Activated CD4-positive, alpha-beta T cell treated with anti-CD3 and anti-CD28 coated beads for 1 hour (primary cell): ENCODE measurements around the gene RASGRF2.

Source experiments
- DNase-seq: peaks from one replicate; pipeline ENCODE4 v3.0.0-alpha.2; 2020

The RASGRF2 gene

GRCh38 chr5:81213070-81213469, 252.9 kb downstream of the RASGRF2 start:
- DNase-seq, result no peak

- no peak for DNase-seq
These were observed 254.7 kb downstream of the RASGRF2 start for GRCh38 chr5:81214848-81215247.

DNA sequence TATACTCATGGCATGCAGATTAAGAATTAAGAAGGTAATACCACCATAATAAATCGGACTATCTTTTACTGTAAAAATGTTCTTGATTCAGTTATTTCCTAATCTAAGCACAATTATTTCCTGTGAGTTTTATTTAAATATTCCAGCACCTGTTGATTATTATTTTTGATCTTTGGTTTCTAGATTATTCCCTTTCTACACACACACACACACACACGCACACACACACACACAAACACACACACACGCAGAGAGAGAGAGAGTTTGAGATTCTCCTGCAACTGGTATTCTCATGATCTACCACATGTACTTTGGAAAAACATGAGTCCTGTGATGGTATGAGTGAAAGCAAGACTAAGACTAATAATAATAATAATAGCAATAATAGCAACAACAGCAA, 256.0 kb downstream of the RASGRF2 start:
- DNase-seq, result no peak

GRCh38 chr5:81219389-81219788, 259.2 kb downstream of the RASGRF2 start:
- DNase-seq, result no peak

DNA sequence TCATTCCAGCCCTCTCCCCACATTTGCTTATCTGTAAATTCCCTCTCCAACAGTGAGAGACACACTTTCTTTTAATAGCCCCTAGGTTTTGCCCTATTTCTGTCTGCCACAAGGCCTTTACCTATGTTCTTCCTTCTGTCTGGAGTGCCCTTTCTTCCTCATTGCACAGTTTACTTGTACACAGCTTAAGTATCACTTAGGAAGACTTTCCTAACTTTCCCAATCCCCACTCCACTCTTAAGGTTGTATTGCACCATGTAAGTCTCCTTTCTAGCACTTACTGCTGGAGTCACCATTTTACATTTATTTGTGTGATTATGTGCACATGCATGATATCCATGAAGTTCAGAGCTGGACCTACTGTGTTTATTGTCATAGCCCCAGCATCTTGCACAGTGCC, 262.1 kb downstream of the RASGRF2 start:
- no peak for DNase-seq

GRCh38 chr5:81225463-81225862, 265.3 kb downstream of the RASGRF2 start:
- DNase-seq, result no peak

DNA sequence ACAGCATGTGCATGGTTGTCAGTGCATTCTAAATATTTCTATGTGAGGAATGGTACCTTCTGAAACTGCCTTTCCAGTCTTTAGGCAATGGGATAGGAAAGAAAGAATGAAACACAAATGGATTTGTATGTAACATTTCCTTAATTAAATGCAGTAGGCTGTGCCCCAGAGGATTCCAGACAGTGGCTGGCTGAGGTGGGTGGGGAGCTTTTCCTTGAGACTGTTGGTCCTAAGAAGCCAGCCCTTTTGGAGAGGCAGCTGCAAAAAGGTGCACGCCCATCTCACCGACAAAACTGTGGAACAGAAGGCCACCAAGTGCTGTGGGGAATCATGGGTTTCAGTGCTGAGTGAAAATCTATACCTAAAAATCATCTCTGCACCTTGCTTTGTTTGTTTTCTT, 266.1 kb downstream of the RASGRF2 start:
- DNase-seq, result no peak

DNA sequence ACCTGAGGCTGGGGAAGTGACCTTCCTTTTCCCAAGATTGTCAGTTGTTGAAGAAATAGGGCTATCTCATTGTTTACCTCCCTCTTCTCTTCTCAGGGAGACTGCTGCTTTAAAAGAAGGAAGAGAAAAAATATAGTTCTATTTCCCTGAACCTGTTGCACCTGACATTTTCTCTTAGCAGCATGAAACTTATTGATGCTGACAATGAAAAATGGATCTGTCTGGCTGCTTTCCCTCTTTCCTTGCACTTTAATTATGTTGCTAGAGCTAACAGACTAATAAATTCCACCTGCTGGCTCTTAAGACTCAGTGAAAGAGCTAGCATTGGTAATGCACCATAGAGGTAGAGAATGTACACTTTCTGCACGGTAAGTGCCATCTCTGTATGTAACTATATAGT, 266.8 kb downstream of the RASGRF2 start:
- DNase-seq, result no peak

DNA sequence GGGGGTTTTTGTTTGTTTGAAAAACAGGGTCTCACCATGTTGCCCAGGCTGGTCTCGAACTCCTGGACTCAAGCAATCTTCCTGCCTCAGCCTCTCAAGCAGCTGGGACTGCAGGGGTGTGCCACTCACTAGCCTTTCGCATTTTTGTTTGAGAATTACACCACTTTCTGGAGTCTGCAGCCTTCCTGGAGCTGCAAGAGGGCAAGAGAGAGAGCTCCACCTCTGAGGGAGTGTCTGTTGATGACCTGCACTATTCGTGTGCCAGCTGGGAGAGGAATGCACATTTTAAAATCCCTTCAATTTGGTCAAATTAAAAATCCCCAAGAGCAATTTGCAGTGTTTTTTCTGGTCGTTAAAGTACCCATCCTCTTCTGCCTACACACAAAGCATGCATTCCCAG, 267.9 kb downstream of the RASGRF2 start:
- DNase-seq, result no peak

DNA sequence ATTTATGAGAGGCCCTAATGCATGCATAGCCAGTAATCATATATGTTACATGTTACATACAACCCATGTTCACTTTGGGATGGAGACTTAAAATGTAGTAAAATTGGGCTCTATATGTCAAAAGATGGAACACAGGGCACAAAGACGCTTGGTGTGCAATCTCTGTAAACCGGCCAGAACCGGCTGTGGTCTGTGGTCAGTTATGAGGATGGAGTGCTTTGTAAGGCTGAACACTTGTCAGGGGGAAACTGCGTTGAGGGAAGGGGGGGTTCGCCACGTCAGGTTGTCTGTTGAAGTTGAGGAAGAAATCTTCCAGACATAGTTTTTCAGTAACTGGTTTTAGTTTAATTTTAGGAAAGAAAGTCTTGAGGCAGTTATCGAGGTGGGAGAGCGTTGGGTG, 270.3 kb downstream of the RASGRF2 start:
- no peak for DNase-seq

GRCh38 chr5:81232464-81233079, 272.4 kb downstream of the RASGRF2 start:
- DNase-seq, result no peak

- DNase-seq, result no peak
These were observed 273.0 kb downstream of the RASGRF2 start, which contains the start of gene CKMT2 for GRCh38 chr5:81233080-81233634. CKMT2 (plus strand) TSS chr5:81233322; CDS start chr5:81251133, 17,811 bp downstream.

- no peak for DNase-seq
These were observed 274.1 kb downstream of the RASGRF2 start for GRCh38 chr5:81234299-81234698.

GRCh38 chr5:81234801-81235200, 274.6 kb downstream of the RASGRF2 start:
- DNase-seq, result no peak

- DNase-seq, result no peak
These were observed 275.3 kb downstream of the RASGRF2 start for GRCh38 chr5:81235287-81236072.

DNA sequence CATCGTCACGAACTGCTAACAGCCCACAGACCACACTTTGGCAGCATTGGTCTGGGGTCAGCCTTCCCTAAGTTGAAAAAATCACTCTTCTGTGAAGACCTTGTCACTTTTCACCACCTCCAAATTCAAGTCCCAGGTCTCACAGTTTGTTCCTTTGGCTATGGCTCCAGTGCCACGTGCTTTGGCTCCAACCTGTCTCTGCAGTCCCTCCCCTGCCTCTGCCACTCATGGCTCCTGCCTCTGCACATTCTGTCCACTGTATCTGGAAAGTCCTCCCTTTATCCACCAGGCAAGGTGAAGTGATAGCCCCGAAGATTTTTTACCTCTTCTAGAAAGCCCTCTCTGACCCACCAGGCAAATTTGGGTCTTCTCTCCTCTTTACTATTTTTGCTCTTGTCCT, 278.3 kb downstream of the RASGRF2 start:
- DNase-seq, result no peak

GRCh38 chr5:81239613-81240012, 279.4 kb downstream of the RASGRF2 start:
- no peak for DNase-seq

DNA sequence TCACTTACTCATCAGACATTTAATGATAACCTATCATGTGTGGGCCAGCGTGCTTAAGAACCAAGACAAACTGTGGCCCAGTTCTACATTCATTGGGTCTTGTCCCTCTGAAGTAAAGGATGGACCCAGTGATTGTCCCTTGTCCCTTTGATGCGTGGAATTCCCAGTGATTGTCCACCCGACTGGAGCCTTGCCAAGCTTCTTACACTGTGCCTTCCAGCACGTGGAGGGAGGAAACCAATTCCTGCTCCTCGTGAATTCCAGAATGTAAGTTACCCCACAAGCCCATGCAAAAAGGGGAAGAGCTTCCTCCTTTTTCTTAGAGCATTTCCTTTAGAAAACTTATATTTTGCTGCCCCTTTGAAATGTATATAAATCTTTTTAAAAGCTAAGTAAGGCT, 280.8 kb downstream of the RASGRF2 start:
- DNase-seq, result no peak

GRCh38 chr5:81241961-81242648, 281.9 kb downstream of the RASGRF2 start:
- no peak for DNase-seq

DNA sequence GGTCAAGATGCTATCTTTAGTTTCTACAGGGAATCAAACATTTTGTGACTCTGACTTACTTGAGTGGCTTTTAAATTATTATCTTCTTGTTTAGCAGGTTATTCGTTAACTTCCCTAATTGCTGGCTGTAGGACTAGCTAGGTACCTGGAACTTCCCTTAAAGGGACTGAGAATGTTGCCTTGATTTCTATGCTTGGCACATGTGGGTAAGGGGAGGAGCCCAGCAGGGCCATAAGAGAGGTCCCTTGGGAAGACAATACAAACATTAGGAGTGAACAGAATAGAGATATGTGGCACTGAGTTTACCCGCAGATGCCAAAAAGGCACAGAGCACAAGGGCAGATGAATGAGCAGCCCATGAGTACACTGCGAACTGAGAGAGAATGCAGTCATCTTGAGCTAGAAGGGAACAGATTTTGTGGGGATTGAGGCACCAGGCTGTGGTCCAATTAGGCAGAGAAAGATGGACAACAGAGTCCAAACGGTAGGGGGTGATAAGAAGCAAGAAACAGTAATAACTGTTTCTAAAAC, 282.8 kb downstream of the RASGRF2 start:
- DNase-seq, result no peak

DNA sequence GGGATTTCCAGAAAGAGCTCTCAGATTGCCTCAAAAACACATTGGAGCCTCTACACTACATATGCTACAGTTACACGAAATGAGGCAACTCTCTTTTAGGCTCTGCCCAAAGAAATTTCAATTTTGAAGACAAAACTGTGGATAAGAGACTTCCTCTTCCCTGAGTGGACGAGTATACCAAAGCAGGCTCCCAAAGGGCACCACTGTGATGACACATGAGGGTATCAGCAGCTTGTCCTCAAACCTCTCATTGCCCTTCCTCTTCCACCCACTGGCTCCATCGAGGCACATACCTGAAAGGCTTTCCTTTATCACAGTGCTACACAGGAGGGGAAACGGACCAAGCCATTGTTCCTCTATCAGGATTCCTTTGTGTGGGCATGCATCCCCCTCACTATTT, 284.3 kb downstream of the RASGRF2 start:
- no peak for DNase-seq

- no peak for DNase-seq
These were observed 285.7 kb downstream of the RASGRF2 start for GRCh38 chr5:81245871-81246235.

- no peak for DNase-seq
These were observed 286.5 kb downstream of the RASGRF2 start for GRCh38 chr5:81246697-81247096.
